Measurements from ENCODE around the gene PHPT1. TPM values are rescaled to one million over a fixed set of nuclear protein-coding genes. Genes with fewer than 3 reads are reported as not detected.
"Not testable (repeated sequence)": the region's sequence is repeated elsewhere in the genome, so short reads cannot be mapped to it uniquely, and the experiment has no call there.

The PHPT1 gene
- total and polyA plus RNA-seq, 12 donors, result 73.9 to 330 (median 178) TPM

- Histone ChIP-seq H3K27me3 (no peaks in the 10 kb centered on the region), H3K4me3 (no peak overlapping the region), H3K36me3 (replicated peaks in 1 of 2) (peaks cover 0 to 37% of the 10 kb centered on the region in 2 donors), H3K27ac (no peak overlapping the region), H3K9me3 (replicated peaks in 1 of 3) (no peaks in the 10 kb centered on the region), H3K4me1 (replicated peaks in 1 of 2) (no peaks in the 10 kb centered on the region)
- DNase-seq, result peak in 2 of 7 donors; percentile 0 to 17
- TF ChIP-seq POLR2A (IDR thresholded peaks at IDR 0.05) (no peak), CTCF (IDR thresholded peaks at IDR 0.05) (no peak)
- intact Hi-C loops (cut with DNase I), result no loop called here
- WGBS, 4 donors, result 96 to 97% (median 96%) methylated on average over 25 to 36 of the region's 36 CpGs
These were observed 13.9 kb upstream of the PHPT1 start for GRCh38 chr9:136835162-136835931.

- Histone ChIP-seq H3K27ac (no peak overlapping the region), H3K4me3 (no peak overlapping the region), H3K9me3 (replicated peaks in 1 of 3) (no peaks in the 10 kb centered on the region), H3K27me3 (no peaks in the 10 kb centered on the region), H3K36me3 (replicated peaks in 1 of 2) (peaks cover 0 to 28% of the 10 kb centered on the region in 2 donors), H3K4me1 (replicated peaks in 1 of 2) (peaks cover 2 to 6% of the 10 kb centered on the region in 2 donors)
- intact Hi-C loops (cut with DNase I), result no loop called here
- peak in 1 of 7 donors; percentile 8 for DNase-seq
- 80 to 100% (median 87%) methylated on average over 1 to 21 of the region's 21 CpGs for WGBS, 4 donors
- TF ChIP-seq POLR2A (IDR thresholded peaks at IDR 0.05), result no peak
- no peak for TF ChIP-seq CTCF (IDR thresholded peaks at IDR 0.05)
These were observed 13.0 kb upstream of the PHPT1 start for GRCh38 chr9:136835932-136836904.

DNA sequence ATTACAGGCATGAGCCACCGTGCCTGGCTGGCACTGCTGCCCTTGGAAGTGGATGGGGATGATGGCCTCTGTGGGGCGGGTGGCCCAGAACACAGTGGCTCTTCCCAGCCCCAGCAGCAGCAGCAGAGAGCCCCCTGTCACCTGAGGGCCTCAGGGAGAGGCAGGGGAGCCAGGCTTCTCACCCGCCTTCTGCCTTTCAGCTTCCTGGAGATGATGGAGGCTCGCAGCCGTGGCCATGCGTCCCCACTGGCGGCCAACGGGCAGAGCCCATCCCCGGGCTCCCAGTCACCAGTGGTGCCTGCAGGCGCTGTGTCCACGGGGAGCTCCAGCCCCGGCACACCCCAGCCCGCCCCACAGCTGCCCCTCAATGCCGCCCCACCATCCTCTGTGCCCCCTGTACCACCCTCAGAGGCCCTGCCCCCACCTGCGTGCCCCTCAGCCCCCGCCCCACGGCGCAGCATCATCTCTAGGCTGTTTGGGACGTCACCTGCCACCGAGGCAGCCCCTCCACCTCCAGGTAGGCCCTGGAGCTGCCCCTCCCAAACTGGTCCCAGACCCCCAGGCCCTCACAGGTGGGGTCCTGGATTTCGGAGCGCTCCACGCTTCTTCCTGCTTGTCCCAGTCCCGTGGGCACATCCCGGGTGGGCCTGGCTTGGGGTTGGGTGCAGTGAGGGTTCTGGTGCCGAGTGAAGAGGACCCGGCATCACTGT, 11.9 kb upstream of the PHPT1 start:
- 88 to 98% (median 90%) methylated on average over 4 to 27 of the region's 27 CpGs for WGBS, 4 donors
- intact Hi-C loops (cut with DNase I), result no loop called here
- no peak overlapping the region for H3K27ac ChIP-seq
- H3K4me1 ChIP-seq (replicated peaks in 1 of 2), result peaks cover 13 to 17% of the 10 kb centered on the region in 2 donors
- no peak overlapping the region for H3K4me3 ChIP-seq
- DNase-seq, result peak in 2 of 7 donors; percentile 4 to 14
- H3K36me3 ChIP-seq (replicated peaks in 1 of 2), result peaks cover 0 to 19% of the 10 kb centered on the region in 2 donors
- H3K27me3 ChIP-seq, result no peaks in the 10 kb centered on the region
- no peak for TF ChIP-seq POLR2A (IDR thresholded peaks at IDR 0.05)
- no peak for TF ChIP-seq CTCF (IDR thresholded peaks at IDR 0.05)
- no peaks in the 10 kb centered on the region for H3K9me3 ChIP-seq (replicated peaks in 1 of 3)

- intact Hi-C loops (cut with DNase I); H3K4me3 ChIP-seq; DNase-seq; H3K9me3 ChIP-seq (replicated peaks in 1 of 3); H3K27me3 ChIP-seq; H3K27ac ChIP-seq: not testable (repeated sequence)
- WGBS, 4 donors, result 91 to 96% (median 93%) methylated on average over 6 to 15 of the region's 15 CpGs
- Histone ChIP-seq H3K4me1 (replicated peaks in 1 of 2) (peaks cover 17 to 22% of the 10 kb centered on the region in 2 donors), H3K36me3 (replicated peaks in 1 of 2) (peaks cover 0 to 14% of the 10 kb centered on the region in 2 donors)
These were observed 11.3 kb upstream of the PHPT1 start for GRCh38 chr9:136837856-136838277.
